Upper lobe of left lung (tissue), 4 donors: ENCODE data around the gene KCNJ10.
"Not testable (repeated sequence)": the region's sequence is repeated elsewhere in the genome, so short reads cannot be mapped to it uniquely, and the experiment has no call there.

ENCODE experiments used
- EP300 ChIP-seq, 4 donors: sonication (generic); formaldehyde crosslinking; IDR thresholded peaks; one replicate each; pipeline ENCODE4 v1.5.1; 2017; ENCODE audit warnings: antibody characterized with exemption in 4 of 4, control low read depth in 2 of 4
- TF ChIP-seq, protein P1 (sequence below), 6 experiments: fragments of 450-650 bp in 4 of 6; fragments of 200-600 bp in 2 of 6; sonication (generic) in 2 of 6; IDR thresholded peaks; one replicate each; pipeline ENCODE4 v1.5.1; 2016 to 2019; ENCODE audit warnings: antibody characterized with exemption in 6 of 6

GRCh38 chr1:160050182-160050581 lies 19.8 kb downstream of the KCNJ10 start:
- TF ChIP-seq EP300 (IDR thresholded peaks at IDR 0.05) = not testable (repeated sequence)
- TF ChIP-seq, protein P1, sequence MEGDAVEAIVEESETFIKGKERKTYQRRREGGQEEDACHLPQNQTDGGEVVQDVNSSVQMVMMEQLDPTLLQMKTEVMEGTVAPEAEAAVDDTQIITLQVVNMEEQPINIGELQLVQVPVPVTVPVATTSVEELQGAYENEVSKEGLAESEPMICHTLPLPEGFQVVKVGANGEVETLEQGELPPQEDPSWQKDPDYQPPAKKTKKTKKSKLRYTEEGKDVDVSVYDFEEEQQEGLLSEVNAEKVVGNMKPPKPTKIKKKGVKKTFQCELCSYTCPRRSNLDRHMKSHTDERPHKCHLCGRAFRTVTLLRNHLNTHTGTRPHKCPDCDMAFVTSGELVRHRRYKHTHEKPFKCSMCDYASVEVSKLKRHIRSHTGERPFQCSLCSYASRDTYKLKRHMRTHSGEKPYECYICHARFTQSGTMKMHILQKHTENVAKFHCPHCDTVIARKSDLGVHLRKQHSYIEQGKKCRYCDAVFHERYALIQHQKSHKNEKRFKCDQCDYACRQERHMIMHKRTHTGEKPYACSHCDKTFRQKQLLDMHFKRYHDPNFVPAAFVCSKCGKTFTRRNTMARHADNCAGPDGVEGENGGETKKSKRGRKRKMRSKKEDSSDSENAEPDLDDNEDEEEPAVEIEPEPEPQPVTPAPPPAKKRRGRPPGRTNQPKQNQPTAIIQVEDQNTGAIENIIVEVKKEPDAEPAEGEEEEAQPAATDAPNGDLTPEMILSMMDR (IDR thresholded peaks at IDR 0.05) = not testable (repeated sequence)
